Measurements from ENCODE around the gene ABCA4. TPM values are rescaled to one million over a fixed set of nuclear protein-coding genes. Genes with fewer than 3 reads are reported as not detected.

ABCA4 gene
- total RNA-seq, 1 experiment from 2014 or later: 0.29 TPM

- no TSS peak for BruUV-seq (replicated peaks)
- Histone ChIP-seq H3K9me2 (replicated peaks; ENCODE audit: low read length) (no peaks in the 10 kb centered on the region), H3K36me3 (ENCODE audit: low read depth, low read length) (no peaks in the 10 kb centered on the region), H3K4me2 (ENCODE audit: low read length) (no peak overlapping the region), H3K4me3 (ENCODE audit: low read length) (no peak overlapping the region), H3F3A (ENCODE audit: low read length, unreplicated experiment) (no peaks in the 10 kb centered on the region), H3K27ac (ENCODE audit: low read length) (no peak overlapping the region), H3K4me1 (ENCODE audit: insufficient read depth, low read length) (no peaks in the 10 kb centered on the region), H3K27me3 (ENCODE audit: low read length) (no peaks in the 10 kb centered on the region), H3K9ac (ENCODE audit: low read length) (no peak overlapping the region), H2AFZ (ENCODE audit: low read length) (no peak overlapping the region), H4K20me1 (ENCODE audit: low read length) (no peaks in the 10 kb centered on the region), H3K79me2 (ENCODE audit: low read length) (no peaks in the 10 kb centered on the region), H3K9me3 (ENCODE audit: low read length) (no peaks in the 10 kb centered on the region)
- intact Hi-C loops (cut with micrococcal nuclease): no loop called here
- ATAC-seq: no peak
- TF ChIP-seq EZH2 (IDR thresholded peaks at IDR 0.05; ENCODE audit: low read length, unreplicated experiment) (no peak), EZH2phosphoT487 (IDR thresholded peaks at IDR 0.05; ENCODE audit: borderline replicate concordance, low read length) (no peak), CTCF (conservative IDR thresholded peaks at IDR 0.05; ENCODE audit: low read depth, low read length) (no peak)
- DNase-seq: no peak
- POLR2A ChIA-PET (ENCODE audit: unreplicated experiment): no interaction called here
- CTCF ChIA-PET: no interaction called here
Observed at GRCh38 chr1:94002046-94002787, 118.7 kb downstream of the ABCA4 start.

GRCh38 chr1:94001397-94002045 lies 119.4 kb downstream of the ABCA4 start:
- Histone ChIP-seq H3K27me3 (ENCODE audit: low read length) (no peaks in the 10 kb centered on the region), H3K79me2 (ENCODE audit: low read length) (no peaks in the 10 kb centered on the region), H3K27ac (ENCODE audit: low read length) (no peak overlapping the region), H3K4me1 (ENCODE audit: insufficient read depth, low read length) (no peaks in the 10 kb centered on the region), H4K20me1 (ENCODE audit: low read length) (no peaks in the 10 kb centered on the region), H3K9me2 (replicated peaks; ENCODE audit: low read length) (no peaks in the 10 kb centered on the region), H3K4me3 (ENCODE audit: low read length) (no peak overlapping the region), H3K36me3 (ENCODE audit: low read depth, low read length) (no peaks in the 10 kb centered on the region), H3K4me2 (ENCODE audit: low read length) (no peak overlapping the region), H3K9me3 (ENCODE audit: low read length) (no peaks in the 10 kb centered on the region), H3F3A (ENCODE audit: low read length, unreplicated experiment) (no peaks in the 10 kb centered on the region), H3K9ac (ENCODE audit: low read length) (no peak overlapping the region), H2AFZ (ENCODE audit: low read length) (no peak overlapping the region)
- ChIA-PET CTCF (no interaction called here), POLR2A (ENCODE audit: unreplicated experiment) (no interaction called here)
- ATAC-seq: no peak
- no TSS peak for BruUV-seq (replicated peaks)
- intact Hi-C loops (cut with micrococcal nuclease): no loop called here
- TF ChIP-seq CTCF (conservative IDR thresholded peaks at IDR 0.05; ENCODE audit: low read depth, low read length) (no peak), EZH2phosphoT487 (IDR thresholded peaks at IDR 0.05; ENCODE audit: borderline replicate concordance, low read length) (no peak), EZH2 (IDR thresholded peaks at IDR 0.05; ENCODE audit: low read length, unreplicated experiment) (no peak)
- DNase-seq: no peak
